GM12801 (cell line): ENCODE data around the gene SRP54.

Source experiments
- TF ChIP-seq, protein P1 (sequence below): IDR thresholded peaks from one replicate; pipeline ENCODE4 v1.5.1; 2011; ENCODE audit warnings: control low read depth; ENCODE audit not compliant: insufficient read length; ENCODE audit errors: extremely low read depth

The SRP54 gene

DNA sequence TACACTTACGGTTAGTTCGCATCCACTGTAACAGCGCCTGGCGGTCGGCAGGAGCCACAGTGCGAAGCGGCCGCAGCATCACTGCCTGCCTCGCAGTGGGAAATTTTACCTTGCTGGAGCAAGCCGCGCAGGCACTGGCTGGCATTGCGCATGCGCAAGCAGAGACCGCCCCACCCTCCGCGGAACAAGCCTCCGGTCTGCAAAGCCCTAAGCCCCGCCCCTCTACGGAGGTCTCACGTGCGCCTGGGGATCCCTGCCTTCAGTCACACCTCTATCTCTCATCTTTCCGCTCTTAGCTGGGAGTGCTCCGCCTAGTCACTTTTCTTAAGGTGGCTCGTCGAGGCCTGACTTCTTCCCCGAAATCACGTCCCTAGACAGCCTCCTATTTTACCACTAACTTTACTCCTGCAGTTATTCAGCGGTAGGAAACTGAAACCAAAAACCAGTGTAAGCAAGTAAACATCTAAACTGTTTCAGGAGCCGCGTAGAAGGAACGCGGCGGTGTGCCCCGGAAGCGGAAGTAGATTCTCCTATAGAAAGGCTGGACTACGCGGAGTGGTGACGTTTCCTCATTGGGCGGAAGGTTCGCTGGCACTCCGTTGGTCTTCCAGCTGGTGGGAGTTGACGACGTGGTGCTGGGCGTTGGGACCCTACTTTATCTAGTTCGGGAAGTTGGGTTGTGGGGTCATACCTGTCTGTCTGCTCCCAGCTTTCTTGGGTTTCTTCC, at the start of gene SRP54:
SRP54 (plus strand) TSS at position 572 of the 727 bp plus-strand sequence. CDS start 13,718 bp downstream, outside the sequence.
- TF ChIP-seq, protein P1, sequence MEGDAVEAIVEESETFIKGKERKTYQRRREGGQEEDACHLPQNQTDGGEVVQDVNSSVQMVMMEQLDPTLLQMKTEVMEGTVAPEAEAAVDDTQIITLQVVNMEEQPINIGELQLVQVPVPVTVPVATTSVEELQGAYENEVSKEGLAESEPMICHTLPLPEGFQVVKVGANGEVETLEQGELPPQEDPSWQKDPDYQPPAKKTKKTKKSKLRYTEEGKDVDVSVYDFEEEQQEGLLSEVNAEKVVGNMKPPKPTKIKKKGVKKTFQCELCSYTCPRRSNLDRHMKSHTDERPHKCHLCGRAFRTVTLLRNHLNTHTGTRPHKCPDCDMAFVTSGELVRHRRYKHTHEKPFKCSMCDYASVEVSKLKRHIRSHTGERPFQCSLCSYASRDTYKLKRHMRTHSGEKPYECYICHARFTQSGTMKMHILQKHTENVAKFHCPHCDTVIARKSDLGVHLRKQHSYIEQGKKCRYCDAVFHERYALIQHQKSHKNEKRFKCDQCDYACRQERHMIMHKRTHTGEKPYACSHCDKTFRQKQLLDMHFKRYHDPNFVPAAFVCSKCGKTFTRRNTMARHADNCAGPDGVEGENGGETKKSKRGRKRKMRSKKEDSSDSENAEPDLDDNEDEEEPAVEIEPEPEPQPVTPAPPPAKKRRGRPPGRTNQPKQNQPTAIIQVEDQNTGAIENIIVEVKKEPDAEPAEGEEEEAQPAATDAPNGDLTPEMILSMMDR = no peak

DNA sequence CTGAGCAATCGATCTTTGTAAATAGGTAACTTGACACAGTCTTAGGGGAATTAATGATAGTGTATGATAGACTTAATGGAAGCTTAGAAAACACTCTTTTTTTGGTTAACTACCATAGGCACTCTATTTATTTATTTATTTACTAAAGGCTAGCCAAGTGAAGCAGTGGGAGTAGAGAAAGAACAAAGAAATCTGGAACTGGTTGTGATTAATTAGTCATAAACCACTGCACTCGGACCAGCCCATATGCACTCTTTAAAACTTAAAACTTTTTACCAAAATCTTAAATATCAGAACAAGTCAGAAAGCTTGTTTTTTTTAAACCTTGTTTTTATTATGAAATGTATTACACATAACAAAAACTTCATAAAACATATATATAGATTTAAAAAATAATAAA, 49.5 kb upstream of the SRP54 start:
- TF ChIP-seq, protein P1 = no peak

DNA sequence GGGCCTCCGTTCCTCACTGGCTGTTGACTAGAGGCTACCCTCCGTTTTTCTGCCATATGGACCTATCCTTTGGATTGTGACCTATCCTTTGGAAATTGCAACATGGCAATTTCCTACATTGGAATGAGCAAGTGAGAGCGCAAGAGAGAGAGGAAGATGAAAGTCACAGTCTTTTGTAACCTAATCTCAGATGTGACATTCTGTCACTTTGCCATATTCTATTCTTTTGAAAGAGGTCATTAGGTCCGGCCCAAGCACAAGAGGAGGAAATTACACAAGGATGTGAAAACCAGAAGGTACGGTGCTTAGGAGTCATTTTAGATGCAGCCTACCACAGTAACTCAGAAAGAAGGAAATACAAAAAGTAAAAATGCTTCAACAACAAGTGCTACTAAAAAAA, 47.3 kb upstream of the SRP54 start:
- TF ChIP-seq, protein P1 = no peak

DNA sequence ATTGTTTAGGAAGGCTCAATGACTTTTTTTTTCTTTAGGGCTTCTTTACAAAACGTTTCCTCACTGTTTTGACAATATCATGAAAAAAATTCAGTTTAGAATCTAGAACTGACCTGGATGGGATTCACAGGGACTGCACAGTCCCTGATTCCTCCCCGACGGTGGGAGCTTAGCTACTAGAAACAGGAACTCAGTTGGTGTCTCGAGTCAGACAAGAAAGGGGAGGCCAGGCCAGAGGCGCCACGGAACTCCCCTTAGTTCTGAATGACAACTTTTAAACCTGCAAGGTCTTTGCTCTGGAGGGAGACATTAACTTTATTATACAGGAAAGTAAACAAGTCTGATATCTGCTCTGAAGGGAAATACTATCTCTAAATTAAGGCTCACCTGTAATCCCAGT, 45.4 kb upstream of the SRP54 start:
- TF ChIP-seq, protein P1 = no peak

DNA sequence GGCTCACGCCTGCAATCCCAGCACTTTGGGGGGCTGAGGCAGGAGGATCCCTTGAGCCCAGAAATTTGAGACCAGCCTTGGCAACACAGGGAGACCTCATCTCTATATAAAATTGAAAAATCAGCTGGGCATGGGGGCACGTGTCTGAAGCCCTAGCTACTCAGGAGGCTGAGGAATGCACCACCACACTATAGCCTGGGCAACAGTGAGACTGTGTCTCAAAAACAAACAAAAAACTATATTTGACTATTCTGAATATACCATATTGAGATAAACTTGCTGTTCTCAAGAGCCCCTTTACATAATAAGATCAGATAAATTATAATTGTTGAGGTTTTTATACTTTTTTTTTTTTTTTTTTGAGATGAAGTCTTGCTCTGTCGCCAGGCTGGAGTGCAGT, 44.9 kb upstream of the SRP54 start:
- TF ChIP-seq, protein P1 = no peak

DNA sequence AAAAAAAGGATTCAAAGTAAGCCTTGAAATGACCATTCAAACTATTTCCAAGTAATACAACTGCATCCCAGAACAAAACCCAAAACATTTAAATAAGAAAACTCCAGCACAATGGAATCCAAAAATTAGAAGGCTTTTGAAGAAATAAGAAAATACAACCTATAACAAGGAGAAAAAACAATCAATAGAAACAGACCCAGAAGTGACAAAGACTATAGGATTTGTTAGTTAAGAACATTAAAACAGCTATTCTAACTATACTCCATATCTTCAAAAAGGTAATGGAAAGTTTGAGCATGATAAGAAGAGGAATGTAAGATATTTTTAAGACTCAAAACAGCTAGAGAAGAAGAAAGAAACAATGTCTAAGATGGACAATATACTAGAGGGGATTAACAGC, 39.3 kb upstream of the SRP54 start:
- TF ChIP-seq, protein P1 = no peak

DNA sequence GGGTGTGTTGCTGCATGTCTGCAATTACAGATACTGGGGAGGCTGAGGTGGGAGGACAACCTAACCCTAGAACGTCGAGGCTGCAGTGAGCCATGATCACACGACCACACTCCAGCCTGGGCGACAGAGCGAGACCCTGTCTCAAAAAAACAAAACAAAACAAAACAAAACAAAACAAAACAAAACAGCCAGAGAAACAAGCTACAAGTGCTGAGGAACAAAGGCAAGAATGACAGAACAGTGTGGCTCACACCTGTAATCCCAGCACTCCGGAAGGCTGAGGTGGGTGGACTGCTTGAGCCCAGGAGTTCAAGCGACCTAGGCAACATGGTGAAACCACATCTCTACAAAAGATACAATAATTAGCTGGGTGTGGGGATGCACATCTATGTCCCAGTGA, 38.0 kb upstream of the SRP54 start:
- TF ChIP-seq, protein P1 = no peak
